Left ventricle myocardium inferior (tissue), 1 donor: ENCODE results near the gene KCTD16. TPM values are rescaled to one million over a fixed set of nuclear protein-coding genes. Genes with fewer than 3 reads are reported as not detected.

Source experiments
- DNase-seq: peaks from one replicate; pipeline ENCODE4 v3.0.0-alpha.2; 2020
- H3K27ac ChIP-seq: fragments of 200-600 bp; replicated peaks from 2 replicates; pipeline ENCODE4 v1.8.0; 2021
- H3K27me3 ChIP-seq: fragments of 200-600 bp; 2 replicates; pipeline ENCODE4 v1.8.0; 2021; ENCODE audit warnings: low read depth
- H3K36me3 ChIP-seq: fragments of 200-600 bp; 2 replicates; pipeline ENCODE4 v1.8.0; 2021
- H3K4me1 ChIP-seq: fragments of 200-600 bp; 2 replicates; pipeline ENCODE4 v1.8.0; 2021
- H3K4me3 ChIP-seq: fragments of 200-600 bp; 2 replicates; pipeline ENCODE4 v1.8.0; 2021; ENCODE audit warnings: mild to moderate bottlenecking, moderate library complexity
- H3K9me3 ChIP-seq: fragments of 200-600 bp; replicated peaks from 2 replicates; pipeline ENCODE4 v1.8.0; 2021
- intact Hi-C: fragments of 100-400 bp; cut with micrococcal nuclease; formaldehyde crosslinking; loops from one replicate; pipeline ENCODE4 v1.11.0; 2022
- total RNA-seq: library from RNA; stranded (reverse); fragmentation: NEBNext Ultra II Directional; extraction: Animal tissue kit (Norgen Biotek cat#: 25700); gene quantifications from one replicate; pipeline ENCODE4 v1.2.1, GENCODE V29; 2021
- TF ChIP-seq, protein P1 (sequence below): fragments of 200-600 bp; IDR thresholded peaks from 2 replicates; pipeline ENCODE4 v1.8.0; 2021; ENCODE audit warnings: antibody characterized with exemption, mild to moderate bottlenecking, borderline replicate concordance
- donor health status: DM: no; HTN: yes; CAD: no; lungs with severe emphysema.

The KCTD16 gene
- total RNA-seq, 1 donor from 2014 or later, result 0.08 TPM

GRCh38 chr5:144391044-144391443 is 220.4 kb downstream of the KCTD16 start:
- Histone ChIP-seq H3K36me3 (no peaks in the 10 kb centered on the region), H3K4me3 (no peak overlapping the region), H3K9me3 (no peaks in the 10 kb centered on the region), H3K27me3 (no peaks in the 10 kb centered on the region), H3K4me1 (no peaks in the 10 kb centered on the region), H3K27ac (no peak overlapping the region)
- DNase-seq, result no peak
- intact Hi-C loops, result no loop called here
- TF ChIP-seq, protein P1, sequence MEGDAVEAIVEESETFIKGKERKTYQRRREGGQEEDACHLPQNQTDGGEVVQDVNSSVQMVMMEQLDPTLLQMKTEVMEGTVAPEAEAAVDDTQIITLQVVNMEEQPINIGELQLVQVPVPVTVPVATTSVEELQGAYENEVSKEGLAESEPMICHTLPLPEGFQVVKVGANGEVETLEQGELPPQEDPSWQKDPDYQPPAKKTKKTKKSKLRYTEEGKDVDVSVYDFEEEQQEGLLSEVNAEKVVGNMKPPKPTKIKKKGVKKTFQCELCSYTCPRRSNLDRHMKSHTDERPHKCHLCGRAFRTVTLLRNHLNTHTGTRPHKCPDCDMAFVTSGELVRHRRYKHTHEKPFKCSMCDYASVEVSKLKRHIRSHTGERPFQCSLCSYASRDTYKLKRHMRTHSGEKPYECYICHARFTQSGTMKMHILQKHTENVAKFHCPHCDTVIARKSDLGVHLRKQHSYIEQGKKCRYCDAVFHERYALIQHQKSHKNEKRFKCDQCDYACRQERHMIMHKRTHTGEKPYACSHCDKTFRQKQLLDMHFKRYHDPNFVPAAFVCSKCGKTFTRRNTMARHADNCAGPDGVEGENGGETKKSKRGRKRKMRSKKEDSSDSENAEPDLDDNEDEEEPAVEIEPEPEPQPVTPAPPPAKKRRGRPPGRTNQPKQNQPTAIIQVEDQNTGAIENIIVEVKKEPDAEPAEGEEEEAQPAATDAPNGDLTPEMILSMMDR, result no peak

DNA sequence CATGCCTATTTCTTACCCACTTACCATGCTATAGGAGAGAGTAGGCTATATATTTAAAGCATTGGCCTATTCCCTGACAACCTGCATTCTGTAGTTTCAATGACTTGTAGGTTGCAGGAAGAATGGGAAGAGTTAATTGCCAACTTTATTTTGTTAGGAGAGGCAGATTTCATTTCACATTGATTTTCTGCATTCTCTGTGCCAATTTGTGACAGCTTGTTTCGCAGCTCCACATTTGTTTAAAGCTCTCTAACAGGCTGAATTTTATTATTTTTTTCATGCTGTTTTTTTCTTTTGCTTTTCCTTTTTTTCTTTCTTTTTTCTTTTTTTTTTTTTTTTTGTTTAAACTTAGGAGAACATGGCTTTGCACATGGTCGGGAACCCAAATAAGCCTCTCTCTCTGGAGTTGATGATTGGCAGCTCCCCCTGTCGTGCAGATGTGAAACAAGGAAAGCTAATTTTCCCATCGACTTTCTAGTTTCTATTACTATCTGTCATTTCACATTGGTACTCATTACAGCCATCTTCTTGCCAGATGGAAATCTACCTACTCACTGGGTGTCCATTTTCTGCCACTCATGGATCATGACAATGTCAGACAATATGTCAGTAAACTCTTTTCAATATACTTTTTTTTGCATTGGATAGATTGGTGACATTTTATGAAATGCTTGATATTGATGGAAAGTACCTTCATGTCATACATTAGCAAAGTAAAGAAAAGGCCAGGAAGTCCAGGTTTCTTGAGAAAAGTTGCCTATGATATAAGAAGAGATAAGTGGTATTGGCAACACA is 223.2 kb downstream of the KCTD16 start:
- Histone ChIP-seq H3K27me3 (no peaks in the 10 kb centered on the region), H3K9me3 (no peaks in the 10 kb centered on the region), H3K4me3 (no peak overlapping the region), H3K4me1 (no peaks in the 10 kb centered on the region), H3K27ac (no peak overlapping the region), H3K36me3 (no peaks in the 10 kb centered on the region)
- DNase-seq, result no peak
- intact Hi-C loops, result no loop called here
- TF ChIP-seq, protein P1, result no peak

DNA sequence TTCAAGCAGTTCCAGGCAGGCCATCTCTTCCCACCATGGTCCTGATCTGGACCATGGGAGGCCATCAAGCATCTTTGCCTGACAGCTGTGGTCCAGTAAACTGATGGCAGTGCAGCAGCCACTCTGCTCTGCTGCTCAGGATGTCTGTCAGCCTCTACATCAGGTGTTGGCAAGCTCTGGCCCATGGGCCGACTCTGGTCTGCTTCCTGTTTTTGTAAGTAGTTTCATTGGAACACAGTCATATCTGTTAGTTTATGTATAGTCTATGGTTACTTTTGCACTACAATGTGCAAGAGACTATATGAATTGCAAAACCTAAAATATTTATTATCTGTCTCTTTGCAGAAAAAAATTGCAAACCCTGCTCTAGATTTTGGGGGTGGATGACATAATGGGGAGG is 225.0 kb downstream of the KCTD16 start:
- Histone ChIP-seq H3K27ac (no peak overlapping the region), H3K4me1 (no peaks in the 10 kb centered on the region), H3K27me3 (no peaks in the 10 kb centered on the region), H3K9me3 (no peaks in the 10 kb centered on the region), H3K36me3 (no peaks in the 10 kb centered on the region), H3K4me3 (no peak overlapping the region)
- intact Hi-C loops, result no loop called here
- no peak for DNase-seq
- TF ChIP-seq, protein P1, result no peak

DNA sequence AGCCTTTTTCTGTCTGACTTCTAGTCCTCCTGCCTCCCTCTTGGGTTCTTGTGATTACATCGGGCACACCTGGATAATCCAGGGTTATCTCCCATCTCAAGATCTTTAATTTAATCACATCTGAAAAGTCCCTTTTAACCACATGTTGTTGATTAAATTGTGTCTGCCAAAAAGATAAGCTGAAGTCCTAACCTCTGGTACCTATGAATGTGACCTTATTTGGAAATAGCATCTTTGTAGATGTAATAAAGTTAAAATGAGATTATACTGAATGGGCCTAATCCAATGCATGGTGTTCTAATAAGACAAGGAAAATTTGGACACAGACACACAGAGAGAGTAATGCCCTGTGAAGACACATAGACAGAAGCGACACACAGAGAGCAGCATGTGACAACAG is 232.4 kb downstream of the KCTD16 start:
- Histone ChIP-seq H3K27me3 (no peaks in the 10 kb centered on the region), H3K36me3 (no peaks in the 10 kb centered on the region), H3K4me3 (no peak overlapping the region), H3K9me3 (no peaks in the 10 kb centered on the region), H3K27ac (no peak overlapping the region), H3K4me1 (peaks cover 9% of the 10 kb centered on the region)
- DNase-seq, result no peak
- TF ChIP-seq, protein P1, result no peak
- intact Hi-C loops, result no loop called here

DNA sequence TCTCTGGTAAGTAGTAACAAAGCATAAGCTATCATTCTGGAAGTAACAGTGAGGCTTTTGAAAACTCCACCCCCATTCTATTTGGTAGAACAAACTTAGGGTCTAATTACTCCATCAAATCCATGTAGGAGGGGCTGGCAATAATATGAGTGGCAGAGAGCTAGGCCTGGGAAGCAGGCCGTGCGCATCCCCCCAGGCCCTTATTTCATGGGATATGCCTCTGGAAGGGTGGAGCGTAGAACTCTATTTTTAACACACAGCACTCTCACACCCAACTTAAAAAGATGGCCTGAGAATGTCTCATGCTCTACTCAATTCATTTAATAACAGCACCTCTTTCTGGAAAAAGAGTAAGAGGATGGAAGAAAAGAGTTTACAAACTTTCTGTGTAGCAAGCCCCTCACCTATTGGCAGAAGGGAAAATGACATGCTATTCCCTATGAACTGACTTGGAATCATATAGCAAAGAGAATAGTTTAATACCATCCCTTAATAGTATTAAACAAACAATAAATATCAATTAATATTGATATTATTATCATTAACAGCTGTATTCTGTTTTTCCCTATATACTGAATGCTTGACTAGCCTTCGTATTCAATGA is 233.2 kb downstream of the KCTD16 start:
- Histone ChIP-seq H3K9me3 (no peaks in the 10 kb centered on the region), H3K4me3 (no peak overlapping the region), H3K27me3 (no peaks in the 10 kb centered on the region), H3K27ac (no peak overlapping the region), H3K4me1 (peaks cover 9% of the 10 kb centered on the region), H3K36me3 (no peaks in the 10 kb centered on the region)
- no peak for DNase-seq
- TF ChIP-seq, protein P1, result no peak
- intact Hi-C loops, result no loop called here
